GM18858 (cell line): Measurements from ENCODE around the gene HEPACAM2.

Source experiments
- ATAC-seq: cut with Tn5 transposase; IDR thresholded peaks from one replicate; pipeline ENCODE4 v1.9.1; 2021; ENCODE audit not compliant: unreplicated experiment

HEPACAM2 gene

DNA sequence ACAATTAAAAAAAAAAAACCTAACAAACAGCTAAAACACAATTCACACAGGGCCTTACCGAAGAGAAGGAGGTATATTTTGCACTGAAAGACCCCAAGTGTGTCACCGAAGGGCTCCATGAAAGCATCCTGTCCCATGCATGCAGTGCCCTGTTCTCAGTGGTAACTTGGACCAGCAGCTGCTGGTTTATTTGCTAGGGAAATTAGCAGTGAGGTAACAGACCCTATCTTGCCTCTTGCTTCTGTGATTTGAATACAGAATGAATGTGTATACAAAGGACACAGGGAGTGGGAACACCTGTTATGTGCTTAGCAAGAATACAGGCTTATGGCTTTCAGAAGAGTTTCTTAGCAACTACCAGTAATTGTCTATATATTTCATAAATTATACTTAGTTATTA is at the start of gene HEPACAM2:
HEPACAM2 (minus strand) TSS at position 160 of the 400 bp plus-strand sequence.
- no peak for ATAC-seq

DNA sequence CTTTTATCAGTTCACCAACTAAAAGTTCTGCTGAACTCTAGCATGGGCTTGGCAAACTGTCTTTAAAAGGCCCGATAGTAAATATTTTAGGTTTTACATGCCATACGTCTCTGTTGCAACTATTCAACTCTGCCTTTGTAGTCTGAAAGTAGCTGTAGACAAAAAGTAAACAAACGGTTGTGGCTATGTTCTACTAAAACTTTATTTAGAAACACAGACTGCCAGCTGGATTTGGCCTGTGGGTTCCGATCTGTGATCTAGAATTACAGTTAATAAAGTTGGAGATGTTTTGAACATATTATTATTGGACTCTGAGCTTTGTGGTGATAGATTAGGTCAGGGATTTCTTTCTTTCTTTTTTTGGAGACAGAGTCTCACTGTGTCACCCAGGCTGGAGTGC is 39.0 kb upstream of the HEPACAM2 start:
- ATAC-seq = no peak

DNA sequence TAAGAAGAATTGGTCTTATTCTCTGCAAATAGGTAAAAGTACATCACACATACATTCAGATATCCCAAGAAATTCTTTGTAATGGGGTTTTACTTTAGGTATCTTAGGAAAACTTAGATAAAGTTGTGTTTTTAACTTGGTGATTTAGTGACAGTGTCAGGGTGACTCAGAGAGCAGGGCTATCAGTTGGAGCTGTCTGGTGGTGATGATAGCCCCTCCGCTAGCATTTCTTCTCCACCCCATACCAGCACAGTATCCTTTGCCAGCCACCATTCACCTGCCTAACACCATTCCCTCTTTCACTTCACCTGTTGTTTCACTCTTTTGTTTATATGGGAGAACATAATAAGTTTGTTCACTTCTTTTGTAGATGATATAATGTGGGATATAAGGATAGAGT is 36.3 kb upstream of the HEPACAM2 start:
- ATAC-seq = no peak

DNA sequence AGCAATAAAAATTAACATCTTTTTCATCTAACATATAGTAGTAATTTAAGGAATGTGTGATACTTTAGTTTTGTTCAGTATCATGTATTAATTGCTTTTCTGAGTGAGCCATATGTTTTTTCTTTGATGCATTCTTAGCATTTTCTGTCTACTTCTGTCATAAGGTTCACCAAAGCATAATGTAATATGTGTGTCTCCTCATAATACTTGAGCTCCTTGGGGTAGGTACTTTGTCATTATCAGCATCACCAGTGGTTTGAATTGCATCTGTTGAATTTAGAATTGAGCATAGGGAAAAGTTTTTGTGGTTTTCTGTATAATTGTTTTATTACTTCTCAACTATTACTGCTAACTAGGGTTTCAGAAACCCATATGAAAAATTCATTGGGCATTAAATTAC is 32.4 kb upstream of the HEPACAM2 start:
- no peak for ATAC-seq

DNA sequence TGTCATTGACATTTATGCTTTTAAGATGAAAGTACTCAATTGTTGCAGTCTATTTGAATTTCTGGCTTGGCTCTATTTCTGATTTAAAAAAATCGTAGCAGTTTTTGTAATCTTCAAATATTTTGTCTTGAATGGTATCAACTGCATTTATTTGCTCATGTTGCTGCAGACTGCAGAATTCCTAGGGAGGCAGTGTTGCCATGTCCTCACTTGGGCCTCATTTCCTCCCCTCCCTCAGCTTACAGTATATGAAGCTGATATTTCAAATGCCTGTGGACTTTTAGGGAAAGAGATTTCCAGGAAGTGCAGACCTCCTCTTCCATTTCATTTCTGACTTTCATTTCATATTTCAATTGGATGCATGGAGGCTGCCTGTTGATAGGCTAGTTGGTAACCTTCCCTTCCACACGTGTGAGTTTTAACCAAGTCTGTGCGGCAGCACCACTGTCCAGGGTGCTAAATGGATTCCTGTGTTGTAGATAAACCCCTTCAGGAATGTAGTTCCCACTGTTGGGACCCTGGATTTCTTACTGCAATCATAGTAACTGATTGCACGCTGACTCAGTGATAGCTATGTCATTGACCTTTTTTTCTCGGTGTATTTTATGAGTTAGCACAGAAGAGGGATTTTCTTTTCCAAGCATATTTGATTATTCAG is 23.4 kb upstream of the HEPACAM2 start:
- no peak for ATAC-seq

DNA sequence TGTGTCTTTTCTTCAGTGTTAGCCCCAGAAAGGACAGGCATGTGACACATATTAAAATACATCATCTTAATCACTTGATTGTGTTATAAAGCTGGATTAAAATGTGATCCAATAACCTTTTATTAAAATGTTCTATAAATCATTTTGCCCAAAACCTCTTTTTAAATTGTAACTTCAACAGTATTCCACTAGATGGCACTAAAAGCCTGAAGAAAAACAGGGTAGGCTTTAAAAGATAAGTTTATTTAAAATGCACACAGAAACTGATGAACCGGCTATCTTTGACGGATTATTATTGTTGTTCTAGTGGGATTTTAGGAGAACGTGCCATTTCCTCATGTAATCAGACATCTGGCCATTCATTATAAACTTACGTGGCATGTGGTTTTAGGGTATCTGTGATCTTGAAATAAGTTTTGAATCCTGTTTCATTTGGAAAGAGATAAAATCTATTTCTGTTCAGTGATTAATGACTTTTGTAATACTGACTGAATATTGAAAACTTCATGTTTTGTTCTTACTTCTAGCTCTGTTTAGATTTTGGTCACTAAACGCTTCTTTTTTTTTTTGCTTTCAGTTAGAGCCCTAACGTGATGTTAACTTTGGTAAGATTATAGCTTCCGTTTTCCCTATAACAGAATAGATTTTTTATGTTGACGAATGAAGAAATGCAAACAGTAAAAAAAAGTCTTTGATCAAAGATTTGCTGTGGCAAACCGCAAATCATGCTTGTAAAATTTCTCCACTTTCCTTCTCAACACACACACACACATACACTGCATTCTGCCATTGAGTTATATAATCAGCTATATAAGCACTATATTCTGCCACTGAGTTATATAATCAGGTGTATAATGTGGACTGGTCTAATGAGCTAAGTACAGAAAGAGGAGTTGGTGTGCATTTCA is 19.5 kb upstream of the HEPACAM2 start:
- no peak for ATAC-seq

DNA sequence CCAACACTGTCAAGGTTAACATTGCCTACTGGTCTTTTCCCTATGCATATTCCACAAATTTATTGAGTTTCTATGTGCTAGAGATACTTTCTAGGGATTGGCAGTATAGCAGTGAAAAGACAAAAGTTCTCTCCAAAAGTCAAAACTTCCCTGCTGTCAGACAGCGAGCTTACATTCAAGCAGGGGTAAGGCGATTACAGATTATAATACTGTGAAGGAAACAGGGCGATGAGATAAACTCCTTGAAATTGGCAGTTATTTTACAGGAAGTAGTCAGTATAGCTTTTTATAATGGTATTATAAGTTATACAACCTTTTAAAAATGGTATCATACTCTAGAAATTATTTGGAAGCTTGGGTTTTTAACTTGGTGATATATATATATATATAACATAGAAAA is 15.8 kb upstream of the HEPACAM2 start:
- ATAC-seq = no peak

DNA sequence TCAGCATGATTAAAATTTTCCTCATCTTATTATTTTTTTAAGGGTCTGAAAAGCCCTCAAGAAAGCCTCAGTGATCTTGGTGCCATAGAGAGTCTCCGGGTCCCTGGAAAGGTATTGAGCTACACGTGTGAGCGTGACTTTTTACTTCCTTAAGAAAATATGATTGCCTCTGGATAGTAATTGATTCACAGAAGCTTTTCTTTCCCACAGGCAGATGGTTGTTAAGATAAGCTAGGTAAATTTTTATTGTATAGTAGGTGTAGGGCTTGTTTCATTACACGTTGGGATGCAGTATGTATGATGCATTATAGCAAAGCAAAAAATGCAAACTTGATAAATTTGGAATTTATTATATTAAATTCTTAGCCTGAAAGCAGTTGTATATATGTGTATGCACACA is 13.6 kb upstream of the HEPACAM2 start:
- ATAC-seq = no peak

DNA sequence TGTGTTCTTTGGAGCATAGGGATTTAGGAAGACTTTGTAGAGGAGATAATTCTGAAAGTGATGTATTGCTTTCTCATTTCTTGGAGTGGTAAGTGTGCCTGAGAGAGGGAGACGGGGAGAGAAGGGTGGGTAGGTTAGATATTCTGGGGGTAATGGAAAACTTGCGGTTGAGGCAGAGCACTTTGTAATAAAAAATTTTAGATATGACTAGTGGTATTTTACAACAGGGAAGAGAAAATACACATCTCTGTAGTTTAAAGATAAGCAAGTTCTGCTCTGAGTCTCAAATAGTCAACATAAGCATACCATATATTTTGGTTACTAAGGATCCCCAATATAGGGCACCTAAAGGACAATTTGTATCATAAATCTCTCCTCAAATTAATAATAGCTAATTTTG is 12.5 kb upstream of the HEPACAM2 start:
- no peak for ATAC-seq

DNA sequence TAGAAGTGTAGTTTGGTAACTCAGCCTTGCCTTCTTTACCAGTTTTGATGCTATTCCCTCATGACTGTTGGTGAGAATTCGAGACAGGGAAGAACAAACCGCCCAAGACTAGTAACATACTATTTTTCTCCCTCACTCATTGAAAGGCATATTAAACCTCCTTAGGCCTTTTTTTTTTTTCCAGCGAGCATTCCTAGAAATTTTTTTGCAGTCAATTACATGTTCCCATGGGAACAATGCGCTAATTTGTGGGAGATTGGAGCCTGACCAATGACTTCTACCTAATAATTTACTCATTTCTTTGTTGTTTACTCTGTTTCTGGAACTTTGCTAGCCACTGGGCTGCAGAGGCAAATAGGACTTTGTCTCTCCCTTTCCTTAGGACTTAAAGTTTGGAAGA is 11.9 kb upstream of the HEPACAM2 start:
- no peak for ATAC-seq

DNA sequence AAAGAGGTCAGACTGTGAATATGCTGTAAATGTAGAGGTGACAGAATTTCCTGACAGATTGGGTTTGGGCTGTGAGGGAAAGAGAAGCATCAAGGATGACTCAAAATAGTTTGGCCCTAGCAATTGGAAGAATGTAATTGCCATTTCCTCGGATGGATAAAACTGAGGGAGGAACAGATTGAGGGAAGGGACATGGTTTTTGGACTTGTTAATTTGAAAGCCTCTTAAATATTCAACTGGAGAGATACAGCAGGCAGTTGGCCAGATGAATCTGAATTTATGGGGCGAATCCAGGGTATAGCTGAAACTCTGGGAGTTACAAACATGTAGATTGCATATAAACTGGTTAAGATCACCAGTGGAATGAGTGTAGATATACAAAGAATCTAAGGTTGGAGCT is 9.3 kb upstream of the HEPACAM2 start:
- ATAC-seq = no peak

DNA sequence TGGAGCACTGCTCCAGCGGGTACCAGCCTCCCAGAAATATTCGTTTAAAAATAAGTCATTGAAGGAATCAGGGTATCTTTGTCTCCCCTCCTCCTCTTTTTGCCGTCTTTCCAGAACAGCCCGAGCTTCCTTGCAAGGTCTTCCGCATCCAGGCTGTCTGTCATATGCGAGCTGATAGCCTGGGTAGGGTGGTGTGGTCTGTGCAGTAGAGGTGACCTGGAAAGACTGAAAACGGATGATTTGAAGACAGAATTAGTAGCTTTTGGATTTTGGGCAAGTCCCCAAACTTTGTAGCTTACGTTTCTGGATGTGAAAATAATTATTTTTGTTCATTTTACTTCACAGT is 6.4 kb upstream of the HEPACAM2 start:
- no peak for ATAC-seq

DNA sequence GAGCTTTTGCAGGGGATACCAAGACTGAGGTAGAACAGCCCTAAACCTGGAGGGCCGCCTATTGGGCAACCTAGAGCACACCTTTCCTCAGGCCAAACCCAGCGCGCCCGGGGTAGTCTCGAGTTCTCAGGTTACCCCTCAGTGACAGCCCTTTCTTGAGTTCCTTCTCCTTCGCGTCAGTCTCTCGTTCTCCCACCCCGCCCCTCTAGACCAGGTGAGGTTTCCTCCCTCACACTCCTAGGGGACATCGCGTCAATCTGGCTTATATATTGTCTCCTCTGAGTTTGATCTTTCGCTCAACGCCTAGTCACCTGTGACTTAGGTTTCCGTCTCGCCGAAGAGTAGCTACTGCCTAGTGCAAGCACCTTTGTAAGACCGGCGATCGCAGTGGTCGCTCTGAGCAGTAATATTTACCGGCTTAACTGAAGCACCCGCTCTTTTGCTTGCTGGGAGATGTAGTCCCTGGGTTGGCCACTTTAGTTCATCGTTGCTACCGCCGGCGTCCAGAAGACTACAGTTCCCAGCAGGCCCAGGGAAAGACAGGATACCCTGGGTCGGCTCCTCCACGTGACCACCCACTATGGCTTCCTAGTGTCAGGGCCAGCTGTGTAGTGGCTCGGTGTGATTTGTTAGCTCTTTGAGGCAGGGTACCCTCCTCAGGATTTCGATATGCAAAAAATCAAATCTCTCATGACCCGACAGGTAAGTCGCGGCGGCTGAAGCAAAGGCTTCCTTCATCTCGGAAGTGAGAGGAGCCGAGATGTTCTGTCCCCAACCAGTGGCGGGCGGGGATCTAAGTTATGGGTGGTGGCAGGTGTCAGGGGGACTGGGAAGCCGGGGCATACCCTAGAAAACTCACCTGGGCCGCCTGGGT is 5.8 kb upstream of the HEPACAM2 start, which contains the start of gene VPS50:
VPS50 (plus strand) TSS at position 568 of the 874 bp plus-strand sequence; CDS start at position 670, 102 bp downstream.
- ATAC-seq = peak; percentile 98

DNA sequence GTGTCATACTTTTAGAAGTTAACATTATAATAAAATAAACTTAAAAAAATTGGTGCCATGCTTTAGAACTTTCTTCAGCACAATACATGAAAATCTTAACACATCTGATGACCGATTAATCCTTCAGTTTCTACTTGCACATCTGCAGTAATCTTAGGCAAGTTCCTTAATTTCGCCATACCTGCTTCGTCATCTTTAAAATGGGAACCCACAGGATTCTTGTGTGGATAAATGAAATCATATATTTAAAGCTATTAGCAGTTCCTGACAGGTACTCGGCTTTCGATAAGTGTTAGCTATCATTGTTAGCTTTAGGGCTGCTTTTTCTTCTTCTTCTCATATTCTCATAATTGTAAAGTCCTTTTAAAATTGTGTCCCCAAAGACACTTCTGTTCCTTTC is 5.0 kb upstream of the HEPACAM2 start:
- no peak for ATAC-seq

DNA sequence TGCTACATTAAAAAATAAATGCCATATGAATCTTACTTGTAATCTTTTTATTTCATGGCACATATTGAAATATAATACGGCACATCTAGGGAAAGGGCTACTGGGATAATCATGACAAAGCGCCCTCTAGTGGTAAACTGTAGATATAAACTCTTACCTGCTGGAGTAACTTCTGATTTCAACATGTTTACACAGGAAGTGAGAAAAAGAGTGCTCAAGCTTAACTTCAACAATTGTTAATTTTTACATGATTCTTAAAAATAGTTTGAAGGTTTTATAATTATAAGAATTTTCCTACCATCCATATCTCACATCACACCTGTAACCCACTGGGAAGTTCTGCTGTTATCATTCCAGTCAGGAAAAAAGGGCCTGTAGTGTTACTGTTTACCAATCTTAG is 2.0 kb upstream of the HEPACAM2 start:
- peak; percentile 25 for ATAC-seq

DNA sequence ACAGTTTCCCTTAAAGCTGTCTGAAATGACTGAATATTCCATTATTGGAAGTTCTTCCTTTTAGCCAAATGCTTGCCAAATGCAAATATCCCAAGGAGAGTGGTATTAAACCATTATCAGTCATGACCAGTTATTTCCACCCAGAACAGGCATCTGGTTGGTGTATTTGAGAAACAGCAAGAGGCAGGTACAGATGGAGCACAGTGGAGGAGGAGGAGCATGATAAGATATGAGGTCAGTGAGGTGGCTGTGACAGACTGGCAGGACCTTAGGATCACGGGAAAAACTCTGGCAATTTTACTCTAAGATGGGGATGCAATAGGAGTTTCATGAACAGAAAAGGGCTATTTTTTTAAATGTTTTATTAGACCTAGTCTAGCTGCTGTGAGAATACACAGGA is 6.4 kb downstream of the HEPACAM2 start:
- no peak for ATAC-seq

DNA sequence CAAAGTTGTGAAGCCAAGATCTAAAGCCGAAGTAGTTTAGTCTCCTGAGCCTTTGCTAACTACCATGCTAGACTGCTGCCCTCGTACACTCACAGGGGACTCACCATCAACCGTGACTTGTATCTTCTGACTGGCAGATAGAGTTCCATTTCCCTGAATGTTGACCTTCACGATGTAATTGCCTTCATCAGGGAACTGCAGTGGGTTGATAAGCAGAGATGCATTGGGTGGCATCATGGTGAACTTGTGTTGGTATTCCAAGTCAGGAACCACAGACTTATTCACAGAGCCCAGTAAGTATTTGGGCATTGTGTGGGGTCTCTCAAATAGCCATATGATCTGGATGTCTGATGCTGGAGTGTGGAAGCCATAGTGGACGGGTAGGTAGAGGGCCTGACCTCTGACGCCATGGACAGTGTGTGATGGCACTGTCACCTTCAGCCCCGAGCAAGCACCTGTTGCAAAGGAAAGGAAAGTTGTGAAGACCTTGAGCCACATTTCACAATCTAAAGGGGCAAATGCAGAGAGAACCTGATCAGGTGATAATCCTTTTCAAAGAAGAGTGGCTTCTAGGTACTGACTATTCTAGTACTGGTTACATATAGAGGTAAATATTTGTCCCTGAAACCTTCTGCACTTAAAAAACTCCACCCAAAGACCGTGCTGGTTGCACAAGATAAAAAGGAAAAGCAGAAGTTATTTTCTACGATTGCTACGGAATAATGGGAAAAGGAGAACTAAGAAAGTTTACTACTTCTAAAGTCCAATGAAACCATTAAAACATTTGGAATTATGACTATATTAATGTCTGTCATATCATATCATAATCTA is 7.1 kb downstream of the HEPACAM2 start:
- no peak for ATAC-seq

DNA sequence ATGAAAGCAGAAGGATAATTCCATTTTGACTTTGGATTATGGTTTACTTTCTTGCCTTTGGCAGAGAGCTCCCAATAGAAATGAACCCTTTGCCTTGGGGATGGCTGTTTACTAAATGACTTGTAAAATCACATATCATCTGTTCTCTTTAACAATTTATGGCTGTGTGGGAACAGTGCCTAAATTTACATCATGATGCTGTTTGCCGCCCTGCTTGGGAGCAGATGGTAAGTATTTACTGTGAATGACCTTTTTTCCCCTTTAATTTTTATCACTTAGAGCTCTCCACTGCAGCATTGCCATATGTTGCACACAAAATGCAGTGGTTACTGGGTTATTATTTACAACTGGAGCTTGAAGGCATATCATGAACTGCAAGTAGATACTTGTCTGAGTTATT is 13.4 kb downstream of the HEPACAM2 start:
- no peak for ATAC-seq

DNA sequence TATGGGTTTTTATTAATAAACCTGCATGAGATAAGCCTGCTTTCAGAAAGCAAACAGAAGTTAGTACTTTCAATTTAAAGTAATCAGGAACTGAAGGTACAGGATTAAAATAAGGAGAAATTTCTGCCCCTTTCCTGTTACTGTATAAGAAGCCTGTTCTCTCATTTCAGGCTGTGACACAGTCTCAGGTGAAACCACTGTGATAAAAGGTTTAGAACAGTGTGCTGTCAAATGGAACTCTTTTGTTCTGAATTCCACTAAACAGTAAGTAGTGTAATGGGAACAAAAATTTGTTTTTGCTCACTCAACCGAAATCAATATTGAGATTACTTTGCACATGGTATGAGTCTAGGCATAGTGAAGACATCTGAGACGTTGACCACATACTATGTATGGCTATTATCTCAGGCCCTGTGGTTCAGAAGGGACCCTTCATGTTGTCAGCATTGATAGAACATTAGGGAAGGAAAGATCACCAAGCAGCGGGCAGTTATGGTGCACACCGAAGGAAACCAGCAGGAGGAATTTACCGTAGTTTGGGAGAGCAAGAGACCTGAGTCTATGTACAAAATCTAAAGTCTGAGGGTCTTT is 14.9 kb downstream of the HEPACAM2 start:
- ATAC-seq = no peak

DNA sequence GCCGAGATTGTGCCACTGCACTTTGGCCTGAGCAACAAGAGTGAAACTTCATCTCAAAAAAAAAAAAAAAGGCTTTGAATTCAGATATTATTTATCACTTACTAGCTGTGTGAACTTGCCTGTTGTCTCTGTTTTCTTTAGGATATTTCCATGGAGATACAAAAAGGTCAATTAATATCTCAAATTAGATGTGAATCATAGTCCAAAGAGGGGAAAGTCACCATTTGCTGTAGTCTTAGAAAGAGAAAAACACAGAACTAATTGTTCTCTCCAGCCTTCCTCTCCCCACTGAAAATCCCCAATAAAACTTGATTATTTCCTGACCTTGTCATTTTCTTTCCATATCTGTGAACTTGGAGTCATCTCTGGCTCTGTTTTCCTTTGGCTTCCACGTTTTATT is 21.2 kb downstream of the HEPACAM2 start:
- ATAC-seq = no peak
